HUES6 (cell line): Measurements from ENCODE around the gene GABRD.

Source experiments
- H3K27ac ChIP-seq: 2 replicates; pipeline ENCODE4 v1.7.0; 2013; ENCODE audit warnings: low read depth, mild to moderate bottlenecking, low read length, inconsistent platforms
- H3K27me3 ChIP-seq: 2 replicates; pipeline ENCODE4 v1.6.1; 2013; ENCODE audit warnings: low read length; ENCODE audit not compliant: control insufficient read depth, insufficient read depth
- H3K36me3 ChIP-seq: 2 replicates; pipeline ENCODE4 v1.6.1; 2013; ENCODE audit warnings: low read length; ENCODE audit not compliant: control insufficient read depth, insufficient read depth
- H3K4me1 ChIP-seq: 2 replicates; pipeline ENCODE4 v1.6.1; 2013; ENCODE audit warnings: low read length; ENCODE audit not compliant: control insufficient read depth, insufficient read depth
- H3K4me3 ChIP-seq: 2 replicates; pipeline ENCODE4 v1.5.1; 2013; ENCODE audit warnings: low read depth, low read length
- H3K9ac ChIP-seq: one replicate; pipeline ENCODE4 v1.6.1; 2013; ENCODE audit warnings: mild to moderate bottlenecking, low read length
- H3K9me3 ChIP-seq: 2 replicates; pipeline ENCODE4 v1.6.1; 2013; ENCODE audit warnings: low read depth, low read length; ENCODE audit not compliant: control insufficient read depth, insufficient read depth

Gene GABRD

GRCh38 chr1:2020310-2020655 lies 1.1 kb downstream of the GABRD start:
- no peak overlapping the region for H3K9ac ChIP-seq

GRCh38 chr1:2021550-2021949 lies 2.4 kb downstream of the GABRD start:
- Histone ChIP-seq H3K27me3 (peaks cover 47% of the 10 kb centered on the region), H3K36me3 (no peaks in the 10 kb centered on the region)

More at GRCh38 chr1:2020310-2020655, 1.1 kb downstream of the GABRD start:
- H3K36me3 ChIP-seq, result no peaks in the 10 kb centered on the region
- H3K4me3 ChIP-seq, result no peak overlapping the region
- H3K4me1 ChIP-seq, result peaks cover 9% of the 10 kb centered on the region
- no peaks in the 10 kb centered on the region for H3K9me3 ChIP-seq
- peaks cover 52% of the 10 kb centered on the region for H3K27me3 ChIP-seq
- H3K27ac ChIP-seq, result no peak overlapping the region

GRCh38 chr1:2022063-2022770 lies 3.1 kb downstream of the GABRD start:
- H3K9ac ChIP-seq, result no peak overlapping the region
- no peak overlapping the region for H3K27ac ChIP-seq
- no peaks in the 10 kb centered on the region for H3K36me3 ChIP-seq
- H3K9me3 ChIP-seq, result no peaks in the 10 kb centered on the region
- H3K4me3 ChIP-seq, result no peak overlapping the region
- peaks cover 7% of the 10 kb centered on the region for H3K4me1 ChIP-seq
- peaks cover 47% of the 10 kb centered on the region for H3K27me3 ChIP-seq

More at GRCh38 chr1:2021550-2021949, 2.4 kb downstream of the GABRD start:
- Histone ChIP-seq H3K4me3 (no peak overlapping the region), H3K9me3 (no peaks in the 10 kb centered on the region), H3K4me1 (peaks cover 7% of the 10 kb centered on the region), H3K9ac (no peak overlapping the region), H3K27ac (no peak overlapping the region)

GRCh38 chr1:2023187-2023586 lies 4.0 kb downstream of the GABRD start:
- Histone ChIP-seq H3K27me3 (peaks cover 38% of the 10 kb centered on the region), H3K4me3 (no peak overlapping the region), H3K36me3 (no peaks in the 10 kb centered on the region), H3K9me3 (no peaks in the 10 kb centered on the region), H3K4me1 (peaks cover 7% of the 10 kb centered on the region), H3K27ac (no peak overlapping the region), H3K9ac (no peak overlapping the region)

- Histone ChIP-seq H3K4me1 (no peaks in the 10 kb centered on the region), H3K36me3 (no peaks in the 10 kb centered on the region), H3K9ac (no peak overlapping the region), H3K4me3 (no peak overlapping the region), H3K27ac (no peak overlapping the region), H3K9me3 (no peaks in the 10 kb centered on the region), H3K27me3 (peaks cover 30% of the 10 kb centered on the region)
These were observed 5.3 kb downstream of the GABRD start for GRCh38 chr1:2024451-2024850.

GRCh38 chr1:2024887-2025286 lies 5.7 kb downstream of the GABRD start:
- peaks cover 26% of the 10 kb centered on the region for H3K27me3 ChIP-seq
- H3K4me3 ChIP-seq, result no peak overlapping the region
- no peaks in the 10 kb centered on the region for H3K9me3 ChIP-seq
- no peak overlapping the region for H3K9ac ChIP-seq
- no peaks in the 10 kb centered on the region for H3K36me3 ChIP-seq
- H3K27ac ChIP-seq, result no peak overlapping the region
- no peaks in the 10 kb centered on the region for H3K4me1 ChIP-seq

- H3K9ac ChIP-seq, result no peak overlapping the region
- no peak overlapping the region for H3K4me3 ChIP-seq
- H3K27me3 ChIP-seq, result peaks cover 19% of the 10 kb centered on the region
- no peaks in the 10 kb centered on the region for H3K9me3 ChIP-seq
- no peaks in the 10 kb centered on the region for H3K36me3 ChIP-seq
- no peak overlapping the region for H3K27ac ChIP-seq
- no peaks in the 10 kb centered on the region for H3K4me1 ChIP-seq
These were observed 6.4 kb downstream of the GABRD start for GRCh38 chr1:2025491-2025981.

- H3K9ac ChIP-seq, result no peak overlapping the region
- H3K4me3 ChIP-seq, result no peak overlapping the region
- H3K27ac ChIP-seq, result no peak overlapping the region
- peaks cover 6% of the 10 kb centered on the region; the same call in 1 of the 2 replicates for H3K4me1 ChIP-seq
- H3K27me3 ChIP-seq, result no peaks in the 10 kb centered on the region; the same call in 1 of the 2 replicates
- H3K36me3 ChIP-seq, result no peaks in the 10 kb centered on the region
- H3K9me3 ChIP-seq, result no peaks in the 10 kb centered on the region
These were observed 8.9 kb downstream of the GABRD start for GRCh38 chr1:2027961-2028583.

- H3K4me1 ChIP-seq, result peaks cover 6% of the 10 kb centered on the region; the same call in 1 of the 2 replicates
- H3K27ac ChIP-seq, result no peak overlapping the region
- H3K9ac ChIP-seq, result no peak overlapping the region
- H3K4me3 ChIP-seq, result no peak overlapping the region
- H3K9me3 ChIP-seq, result no peaks in the 10 kb centered on the region
- no peaks in the 10 kb centered on the region for H3K36me3 ChIP-seq
- H3K27me3 ChIP-seq, result no peaks in the 10 kb centered on the region; the same call in 1 of the 2 replicates
These were observed 9.9 kb downstream of the GABRD start for GRCh38 chr1:2028870-2029560.

- Histone ChIP-seq H3K36me3 (no peaks in the 10 kb centered on the region), H3K4me3 (no peak overlapping the region), H3K4me1 (peaks cover 6% of the 10 kb centered on the region; the same call in 1 of the 2 replicates), H3K27ac (no peak overlapping the region), H3K9ac (no peak overlapping the region), H3K9me3 (no peaks in the 10 kb centered on the region), H3K27me3 (no peaks in the 10 kb centered on the region; the same call in 1 of the 2 replicates)
These were observed 10.4 kb downstream of the GABRD start for GRCh38 chr1:2029561-2029960.
